HG02642 (cell line): ENCODE data around the gene NTF4.
"Not testable (repeated sequence)": the region's sequence is repeated elsewhere in the genome, so short reads cannot be mapped to it uniquely, and the experiment has no call there.

Source experiments
- ATAC-seq: cut with Tn5 transposase; IDR thresholded peaks from one replicate; pipeline ENCODE4 v1.9.1; 2021; ENCODE audit warnings: mild to moderate bottlenecking; ENCODE audit not compliant: unreplicated experiment, poor library complexity

The NTF4 gene

GRCh38 chr19:49058562-49058961, 6.1 kb downstream of the NTF4 start:
- no peak for ATAC-seq

GRCh38 chr19:49057636-49058234, 6.9 kb downstream of the NTF4 start, which contains the start of gene CGB7:
Gene CGB7, minus strand, starts transcription at chr19:49057749. Its CDS starts 2,374 bp downstream, at chr19:49055375.
- ATAC-seq, result no peak

DNA sequence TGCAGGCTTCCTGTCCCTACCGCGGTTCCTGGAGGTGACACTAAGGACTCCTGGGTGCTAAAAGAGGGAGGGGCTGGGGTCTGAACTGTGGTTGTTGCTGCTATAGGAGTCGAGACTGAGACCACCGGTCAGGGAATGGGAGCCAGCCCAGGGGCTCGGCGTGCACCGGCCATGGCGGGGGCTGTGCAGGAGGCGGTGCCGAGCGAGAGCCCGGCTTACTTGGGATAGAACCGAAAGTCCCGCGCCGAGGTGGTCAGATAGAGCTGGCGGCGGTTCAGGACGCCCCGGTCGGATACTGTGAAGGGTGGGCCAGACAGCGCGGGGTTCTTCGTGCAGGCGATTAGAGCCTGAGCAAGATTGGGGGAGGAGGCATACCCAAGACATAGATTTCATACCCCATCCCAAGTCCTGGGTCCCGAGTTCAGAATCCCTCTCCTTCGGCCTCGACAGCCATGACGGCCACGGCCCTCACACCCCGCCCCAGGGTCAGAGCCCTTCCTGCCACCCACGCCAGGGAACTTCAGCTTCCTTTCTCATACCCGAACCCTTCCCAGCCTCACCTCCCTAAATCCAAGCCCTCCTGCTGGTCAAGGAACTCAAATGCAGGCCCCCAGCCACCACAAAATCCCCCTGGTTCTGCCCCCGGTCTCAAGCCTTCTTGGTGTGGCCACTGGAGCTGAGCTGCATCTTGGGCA, 7.6 kb downstream of the NTF4 start:
- not testable (repeated sequence) for ATAC-seq

- ATAC-seq, result peak; percentile 68
Observed at GRCh38 chr19:49056101-49056901, 8.3 kb downstream of the NTF4 start.

DNA sequence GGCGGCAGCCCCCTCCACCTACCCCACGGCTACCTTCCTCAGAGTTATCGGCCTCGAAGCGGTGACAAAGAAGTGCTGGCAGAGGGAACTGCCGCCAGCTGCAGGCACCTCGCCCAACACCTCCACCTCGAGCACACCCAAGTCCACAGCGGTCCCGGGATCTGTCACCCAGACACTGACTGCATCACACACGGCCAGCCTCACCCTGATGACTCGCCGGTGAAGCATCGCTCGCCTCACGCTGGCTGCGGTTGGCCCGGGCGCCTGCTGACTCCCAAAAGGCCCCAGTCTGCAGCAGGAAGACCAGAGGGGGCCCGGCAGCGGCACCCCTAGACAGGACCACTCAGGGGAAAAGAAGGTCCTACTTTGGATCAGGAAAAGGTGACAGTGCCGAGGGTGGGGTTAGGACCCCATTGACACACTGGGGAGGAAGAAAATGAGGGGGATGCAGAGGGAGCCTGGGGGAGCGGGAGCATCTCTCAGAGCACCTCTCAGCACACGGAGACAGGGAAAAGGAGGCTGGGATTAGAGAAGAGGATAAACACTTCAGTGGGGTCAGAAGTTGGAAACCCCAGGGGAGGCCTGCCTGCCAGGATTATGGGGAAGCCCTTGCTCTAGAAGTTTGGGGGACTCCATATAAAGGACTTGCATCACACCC, 14.1 kb downstream of the NTF4 start:
- not testable (repeated sequence) for ATAC-seq

DNA sequence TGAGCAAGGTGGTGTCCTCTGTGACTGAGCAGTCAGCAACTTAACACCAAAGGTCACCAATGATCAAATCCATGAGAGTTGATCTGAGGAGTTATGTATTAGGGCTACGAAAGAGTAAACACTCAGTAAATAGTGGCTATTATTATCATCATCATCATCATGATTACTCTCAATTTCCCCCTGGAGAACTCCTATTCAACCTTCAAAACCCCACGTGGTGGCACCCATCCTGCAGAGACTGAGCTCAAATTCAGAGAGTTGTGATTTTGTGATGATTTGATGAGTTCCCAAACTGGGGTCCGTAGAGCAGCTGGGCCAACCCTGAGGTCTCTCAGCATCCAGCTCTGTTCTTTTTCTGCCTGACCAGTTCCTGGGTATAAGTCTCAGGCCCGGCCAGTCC, 14.8 kb downstream of the NTF4 start:
- ATAC-seq, result not testable (repeated sequence)

GRCh38 chr19:49049011-49049410, 15.6 kb downstream of the NTF4 start, which contains the start of gene CGB8:
Gene CGB8, minus strand, starts transcription at chr19:49049111. Its CDS starts 372 bp downstream, at chr19:49048739.
- ATAC-seq, result not testable (repeated sequence)

DNA sequence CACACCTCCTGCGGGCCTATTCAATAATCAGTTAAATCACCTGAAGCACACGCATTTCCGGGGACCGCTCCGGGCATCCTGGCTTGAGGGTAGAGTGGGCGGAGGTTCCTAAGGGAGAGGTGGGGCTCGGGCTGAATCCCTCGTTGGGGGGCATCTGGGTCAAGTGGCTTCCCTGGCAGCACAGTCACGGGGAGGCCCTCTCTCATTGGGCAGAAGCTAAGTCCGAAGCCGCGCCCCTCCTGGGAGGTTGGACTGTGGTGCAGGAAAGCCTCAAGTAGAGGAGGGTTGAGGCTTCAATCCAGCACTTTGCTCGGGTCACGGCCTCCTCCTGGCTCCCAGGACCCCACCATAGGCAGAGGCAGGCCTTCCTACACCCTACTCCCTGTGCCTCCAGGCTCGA, 21.1 kb downstream of the NTF4 start, which contains the start of gene CGB5:
Gene CGB5, plus strand, starts transcription at position 301 of the 400 bp plus-strand sequence. CDS start 362 bp downstream, outside the sequence.
- ATAC-seq, result not testable (repeated sequence)

DNA sequence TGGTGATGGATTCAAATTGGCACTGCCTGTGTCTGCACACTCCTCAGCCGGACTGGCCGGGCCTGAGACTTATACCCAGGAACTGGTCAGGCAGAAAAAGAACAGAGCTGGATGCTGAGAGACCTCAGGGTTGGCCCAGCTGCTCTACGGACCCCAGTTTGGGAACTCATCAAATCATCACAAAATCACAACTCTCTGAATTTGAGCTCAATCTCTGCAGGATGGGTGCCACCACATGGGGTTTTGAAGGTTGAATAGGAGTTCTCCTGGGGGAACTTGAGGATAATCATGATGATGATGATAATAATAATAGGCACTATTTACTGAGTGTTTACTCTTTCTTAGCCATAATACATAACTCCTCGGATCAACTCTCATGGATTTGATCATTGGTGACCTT, 22.0 kb downstream of the NTF4 start:
- ATAC-seq, result not testable (repeated sequence)

GRCh38 chr19:49042177-49042576, 22.4 kb downstream of the NTF4 start:
- ATAC-seq, result no peak

GRCh38 chr19:49039736-49040135, 24.9 kb downstream of the NTF4 start:
- ATAC-seq, result not testable (repeated sequence)

GRCh38 chr19:49038557-49039276, 25.9 kb downstream of the NTF4 start:
- ATAC-seq, result not testable (repeated sequence)

DNA sequence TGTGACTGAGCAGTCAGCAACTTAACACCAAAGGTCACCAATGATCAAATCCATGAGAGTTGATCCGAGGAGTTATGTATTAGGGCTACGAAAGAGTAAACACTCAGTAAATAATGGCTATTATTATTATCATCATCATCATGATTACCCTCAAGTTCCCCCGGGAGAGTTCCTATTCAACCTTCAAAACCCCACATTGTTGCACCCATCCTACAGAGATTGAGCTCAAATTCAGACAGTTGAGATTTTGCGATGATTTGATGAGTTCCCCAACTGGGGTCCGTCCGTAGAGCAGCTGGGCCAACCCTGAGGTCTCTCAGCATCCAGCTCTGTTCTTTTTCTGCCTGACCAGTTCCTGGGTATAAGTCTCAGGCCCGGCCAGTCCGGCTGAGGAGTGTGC, 26.5 kb downstream of the NTF4 start:
- ATAC-seq, result not testable (repeated sequence)

DNA sequence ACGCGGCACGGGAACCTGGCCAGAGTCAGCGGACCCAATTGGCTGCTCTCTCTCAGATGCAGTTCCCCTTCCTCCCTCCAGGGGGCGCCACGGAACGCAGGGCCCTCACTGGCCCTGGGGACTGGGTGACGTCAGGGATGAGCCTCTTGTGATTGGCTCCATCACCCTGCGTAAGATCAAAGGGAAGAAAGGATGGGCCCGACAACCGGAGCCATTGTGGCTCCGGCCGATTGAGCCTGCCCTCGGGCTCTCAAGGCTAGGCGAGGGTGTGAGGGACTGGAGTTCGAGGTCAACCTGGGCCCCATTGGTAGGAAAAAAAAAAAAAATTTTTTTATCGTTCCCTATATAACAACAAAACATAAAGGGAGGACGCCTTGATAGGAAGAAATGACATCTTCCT, 27.8 kb downstream of the NTF4 start, which contains the start of gene CGB1:
Gene CGB1, minus strand, starts transcription at position 81 of the 400 bp plus-strand sequence. CDS start 184 bp downstream, outside the sequence.
- not testable (repeated sequence) for ATAC-seq

GRCh38 chr19:49031642-49032301, 32.8 kb downstream of the NTF4 start, which contains the start of gene CGB2:
Gene CGB2, plus strand, starts transcription at chr19:49031890. Its CDS starts 206 bp downstream, at chr19:49032096.
- ATAC-seq, result not testable (repeated sequence)

- not testable (repeated sequence) for ATAC-seq
Observed at GRCh38 chr19:49030323-49030722, 34.3 kb downstream of the NTF4 start.

GRCh38 chr19:49029749-49030148, 34.9 kb downstream of the NTF4 start:
- not testable (repeated sequence) for ATAC-seq

DNA sequence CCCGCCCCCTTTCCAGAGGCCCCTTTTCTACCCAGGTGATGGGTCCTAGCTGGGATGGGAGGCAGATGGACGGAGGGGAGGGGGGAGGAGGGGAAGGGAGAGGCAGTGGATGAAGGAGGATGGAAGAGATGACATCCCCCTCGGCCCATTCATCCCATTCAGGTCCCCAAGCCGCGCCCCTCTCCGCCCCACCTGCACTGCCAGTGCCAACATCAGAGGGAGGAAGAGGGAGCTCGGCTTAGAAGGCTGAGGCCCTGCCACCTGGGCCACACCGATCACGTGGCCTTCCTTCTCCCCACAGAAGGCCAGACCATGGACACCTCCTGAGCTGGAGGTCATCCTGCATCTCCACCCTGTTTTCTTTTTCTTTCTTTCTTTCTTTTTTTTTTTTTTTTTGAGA, 35.9 kb downstream of the NTF4 start:
- ATAC-seq, result not testable (repeated sequence)

DNA sequence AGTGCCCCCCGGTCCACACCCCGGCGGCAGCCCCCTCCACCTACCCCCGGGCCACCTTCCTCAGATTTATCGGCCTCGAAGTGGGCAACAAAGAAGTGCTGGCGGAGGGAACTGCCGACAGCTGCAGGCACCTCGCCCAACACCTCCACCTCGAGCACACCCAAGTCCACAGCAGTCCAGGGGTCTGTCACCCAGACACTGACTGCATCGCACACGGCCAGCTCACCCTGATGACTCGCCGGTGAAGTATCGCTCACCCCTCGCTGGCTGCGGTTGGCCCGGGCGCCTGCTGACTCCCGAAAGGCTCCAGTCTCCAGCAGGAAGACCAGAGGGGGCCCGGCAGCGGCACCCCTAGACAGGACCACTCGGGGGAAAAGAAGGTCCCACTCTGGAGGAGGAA, 39.0 kb downstream of the NTF4 start:
- ATAC-seq, result not testable (repeated sequence)
